GM06990 (cell line): ENCODE data around the gene PAFAH2.

ENCODE experiments used
- DNase-seq: peaks from one replicate; pipeline ENCODE4 v3.0.0-alpha.2; 2011; ENCODE audit not compliant: insufficient read length; ENCODE audit errors: extremely low read depth
- H3K27me3 ChIP-seq: replicated peaks from 2 replicates; pipeline ENCODE4 v1.6.0; 2011; ENCODE audit warnings: low read length; ENCODE audit not compliant: control insufficient read depth, insufficient read depth
- H3K36me3 ChIP-seq: 2 replicates; pipeline ENCODE4 v1.5.1; 2011; ENCODE audit warnings: low read length; ENCODE audit not compliant: control insufficient read depth, insufficient read depth
- H3K4me3 ChIP-seq: replicated peaks from 2 replicates; pipeline ENCODE4 v1.5.1; 2011; ENCODE audit warnings: low read depth, mild to moderate bottlenecking, control low read depth, low read length
- TF ChIP-seq, protein P1 (sequence below): IDR thresholded peaks from 2 replicates; pipeline ENCODE4 v1.5.1; 2011; ENCODE audit warnings: low read length, control low read depth, mild to moderate bottlenecking, inconsistent platforms; ENCODE audit not compliant: insufficient read depth, poor library complexity, severe bottlenecking

PAFAH2 gene

GRCh38 chr1:26038904-26039303 lies 41.0 kb upstream of the PAFAH2 start:
- no peak overlapping the region for H3K4me3 ChIP-seq
- no peaks in the 10 kb centered on the region for H3K36me3 ChIP-seq
- DNase-seq, result no peak
- H3K27me3 ChIP-seq, result no peaks in the 10 kb centered on the region; the same call in none of the 2 replicates
- TF ChIP-seq, protein P1, sequence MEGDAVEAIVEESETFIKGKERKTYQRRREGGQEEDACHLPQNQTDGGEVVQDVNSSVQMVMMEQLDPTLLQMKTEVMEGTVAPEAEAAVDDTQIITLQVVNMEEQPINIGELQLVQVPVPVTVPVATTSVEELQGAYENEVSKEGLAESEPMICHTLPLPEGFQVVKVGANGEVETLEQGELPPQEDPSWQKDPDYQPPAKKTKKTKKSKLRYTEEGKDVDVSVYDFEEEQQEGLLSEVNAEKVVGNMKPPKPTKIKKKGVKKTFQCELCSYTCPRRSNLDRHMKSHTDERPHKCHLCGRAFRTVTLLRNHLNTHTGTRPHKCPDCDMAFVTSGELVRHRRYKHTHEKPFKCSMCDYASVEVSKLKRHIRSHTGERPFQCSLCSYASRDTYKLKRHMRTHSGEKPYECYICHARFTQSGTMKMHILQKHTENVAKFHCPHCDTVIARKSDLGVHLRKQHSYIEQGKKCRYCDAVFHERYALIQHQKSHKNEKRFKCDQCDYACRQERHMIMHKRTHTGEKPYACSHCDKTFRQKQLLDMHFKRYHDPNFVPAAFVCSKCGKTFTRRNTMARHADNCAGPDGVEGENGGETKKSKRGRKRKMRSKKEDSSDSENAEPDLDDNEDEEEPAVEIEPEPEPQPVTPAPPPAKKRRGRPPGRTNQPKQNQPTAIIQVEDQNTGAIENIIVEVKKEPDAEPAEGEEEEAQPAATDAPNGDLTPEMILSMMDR, result no peak

DNA sequence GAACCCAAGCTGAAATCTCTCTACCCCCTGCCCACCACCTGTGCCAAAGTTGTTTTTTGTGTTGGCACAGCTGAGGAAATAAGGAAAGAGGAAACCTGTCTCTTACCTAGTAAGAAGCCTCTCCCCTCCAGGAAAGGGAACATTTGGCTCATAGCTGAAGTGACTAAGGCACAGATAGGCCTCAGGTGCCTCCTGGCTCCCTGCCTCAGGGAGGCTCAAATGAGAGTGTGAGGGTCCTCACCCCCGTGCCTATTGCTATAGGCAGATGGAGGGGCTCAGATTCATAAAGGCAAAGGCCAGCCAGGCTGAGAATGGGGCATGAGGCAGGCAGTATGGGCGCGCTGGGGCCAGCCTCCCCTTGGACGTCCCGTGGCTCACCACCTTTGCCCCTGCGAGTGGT lies 40.6 kb upstream of the PAFAH2 start:
- no peak overlapping the region for H3K4me3 ChIP-seq
- TF ChIP-seq, protein P1, result no peak
- no peak for DNase-seq

GRCh38 chr1:26037904-26038303 lies 40.0 kb upstream of the PAFAH2 start:
- TF ChIP-seq, protein P1, result no peak
- DNase-seq, result no peak
- H3K27me3 ChIP-seq, result no peaks in the 10 kb centered on the region; the same call in none of the 2 replicates
- no peaks in the 10 kb centered on the region for H3K36me3 ChIP-seq
- no peak overlapping the region for H3K4me3 ChIP-seq

More for the DNA sequence above, 40.6 kb upstream of the PAFAH2 start:
- Histone ChIP-seq H3K27me3 (no peaks in the 10 kb centered on the region; the same call in none of the 2 replicates), H3K36me3 (no peaks in the 10 kb centered on the region)

DNA sequence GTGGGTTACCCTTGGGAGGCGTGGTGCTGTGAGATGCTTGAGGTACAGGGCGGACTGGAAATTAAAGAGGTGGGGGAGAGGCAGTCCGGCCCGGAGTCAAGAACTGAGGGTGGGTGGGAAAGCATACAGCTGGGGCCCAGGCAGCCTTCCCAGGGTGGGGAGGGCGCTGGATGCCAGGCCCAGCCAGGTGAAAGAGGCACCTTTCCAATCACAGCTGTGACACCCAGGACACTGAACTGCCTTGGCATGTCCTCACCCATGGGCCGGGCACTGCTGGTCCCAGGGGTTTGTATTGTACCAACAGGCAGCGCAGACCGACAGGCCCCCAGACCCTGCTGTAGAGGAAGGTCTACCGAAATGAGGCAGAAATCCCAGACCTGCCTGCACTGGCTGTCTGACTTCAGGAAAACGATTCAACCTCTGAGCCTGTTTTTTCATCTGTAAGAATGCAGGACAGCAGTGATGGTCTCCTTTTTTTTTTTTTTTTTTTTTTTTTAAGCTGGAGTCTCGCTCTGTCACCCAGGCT lies 39.0 kb upstream of the PAFAH2 start:
- TF ChIP-seq, protein P1, result no peak
- DNase-seq, result no peak
- no peak overlapping the region for H3K4me3 ChIP-seq
- H3K27me3 ChIP-seq, result no peaks in the 10 kb centered on the region; the same call in none of the 2 replicates
- no peaks in the 10 kb centered on the region for H3K36me3 ChIP-seq

GRCh38 chr1:26035959-26036755 lies 38.3 kb upstream of the PAFAH2 start:
- no peaks in the 10 kb centered on the region for H3K36me3 ChIP-seq
- no peaks in the 10 kb centered on the region; the same call in none of the 2 replicates for H3K27me3 ChIP-seq
- peak; percentile 79 for DNase-seq
- TF ChIP-seq, protein P1, result peak; percentile 99
- H3K4me3 ChIP-seq, result peak overlapping the region; percentile 73
